ENCODE data around the gene GFRA4. TPM values are rescaled to one million over a fixed set of nuclear protein-coding genes. Genes with fewer than 3 reads are reported as not detected.

Gene GFRA4
- total and polyA plus RNA-seq, 2 experiments from 2014 or later = not detected

DNA sequence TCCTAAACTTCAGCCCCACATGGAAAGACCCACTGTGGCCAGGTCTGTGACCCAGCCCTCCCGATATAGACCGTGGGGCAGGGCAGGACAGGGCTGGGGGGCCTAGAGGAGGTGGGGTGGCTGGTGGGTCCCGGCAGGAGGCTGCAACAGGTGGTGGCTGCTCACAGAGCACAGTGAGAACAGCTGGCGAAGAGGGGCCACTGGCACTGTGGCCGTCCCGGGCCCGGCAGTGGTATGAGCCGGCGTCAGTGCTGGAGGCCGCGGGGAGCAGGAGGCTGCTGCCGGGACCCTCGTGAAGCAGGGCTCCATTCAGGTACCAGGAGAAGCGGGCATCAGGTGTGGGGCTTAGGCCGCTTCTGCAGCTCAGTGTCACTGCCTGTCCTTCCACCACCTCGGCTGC is 35.8 kb upstream of the GFRA4 start:
- WGBS, 2 experiments (ENCODE audit: low coverage in 1 of 2, low lambda C conversion rate in 2 of 2, missing lambda C conversion rate in 2 of 2) = 84 to 87% methylated on average over 12 to 15 of the region's 16 CpGs
- in situ Hi-C loops (cut with MboI) = no loop called here
- no peak overlapping the region for H3K4me2 ChIP-seq (ENCODE audit: unreplicated experiment)
- no peaks in the 10 kb centered on the region for H3K9me2 ChIP-seq (ENCODE audit: insufficient read depth)
- no peaks in the 10 kb centered on the region for H3F3A ChIP-seq (ENCODE audit: insufficient read depth)
- no peaks in the 10 kb centered on the region for H3K36me3 ChIP-seq (ENCODE audit: low read depth)
- no peak overlapping the region for H3K9ac ChIP-seq
- H3K4me3 ChIP-seq = no peak overlapping the region
- no peaks in the 10 kb centered on the region for H3K79me2 ChIP-seq (ENCODE audit: insufficient read depth)
- TF ChIP-seq EZH2 (IDR thresholded peaks at IDR 0.05; ENCODE audit: insufficient read depth, poor library complexity, severe bottlenecking) = no peak
- no peak for TF ChIP-seq EZH2phosphoT487 (IDR thresholded peaks at IDR 0.05; ENCODE audit: insufficient read depth, low read depth)
- DNase-seq = no peak
- H3K9me3 ChIP-seq (ENCODE audit: low read depth) = no peaks in the 10 kb centered on the region
- no peaks in the 10 kb centered on the region for H4K20me1 ChIP-seq (ENCODE audit: insufficient read depth)
- no peak overlapping the region for H3K27ac ChIP-seq
- H2AFZ ChIP-seq = no peak overlapping the region
- no peaks in the 10 kb centered on the region for H3K27me3 ChIP-seq (replicated peaks; ENCODE audit: insufficient read depth)
- H3K4me1 ChIP-seq (ENCODE audit: insufficient read depth) = no peaks in the 10 kb centered on the region

DNA sequence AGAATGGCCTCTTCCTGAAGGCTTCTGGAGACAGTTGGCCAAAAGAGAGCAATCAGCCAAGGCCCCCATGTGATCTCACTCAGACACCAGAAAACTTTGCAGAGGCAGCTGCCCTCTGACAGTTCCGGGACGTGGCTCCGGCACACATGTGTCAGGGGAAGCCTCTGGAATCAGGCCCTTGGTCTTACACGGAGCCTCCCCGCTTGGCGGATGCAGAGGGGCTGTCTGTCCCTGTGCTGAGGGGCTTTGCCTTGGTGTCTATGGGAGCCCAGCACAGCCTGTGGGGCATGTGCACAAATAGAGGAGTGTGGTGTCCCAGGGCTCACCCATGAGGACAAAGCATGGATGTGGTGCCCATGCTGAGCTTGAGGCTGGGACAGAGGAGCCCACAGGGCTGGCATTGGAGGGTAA is 35.4 kb upstream of the GFRA4 start:
- 16 to 18% methylated on average over 6 of the region's 6 CpGs for WGBS, 2 experiments (ENCODE audit: low coverage in 1 of 2, low lambda C conversion rate in 2 of 2, missing lambda C conversion rate in 2 of 2)
- H3K79me2 ChIP-seq (ENCODE audit: insufficient read depth) = no peaks in the 10 kb centered on the region
- H3K4me1 ChIP-seq (ENCODE audit: insufficient read depth) = no peaks in the 10 kb centered on the region
- no peak overlapping the region for H3K9ac ChIP-seq
- no peaks in the 10 kb centered on the region for H3K9me2 ChIP-seq (ENCODE audit: insufficient read depth)
- no peaks in the 10 kb centered on the region for H3K27me3 ChIP-seq (replicated peaks; ENCODE audit: insufficient read depth)
- in situ Hi-C loops (cut with MboI) = no loop called here
- H4K20me1 ChIP-seq (ENCODE audit: insufficient read depth) = no peaks in the 10 kb centered on the region
- H3K4me2 ChIP-seq (ENCODE audit: unreplicated experiment) = no peak overlapping the region
- no peaks in the 10 kb centered on the region for H3K9me3 ChIP-seq (ENCODE audit: low read depth)
- TF ChIP-seq EZH2phosphoT487 (IDR thresholded peaks at IDR 0.05; ENCODE audit: insufficient read depth, low read depth) (no peak), EZH2 (IDR thresholded peaks at IDR 0.05; ENCODE audit: insufficient read depth, poor library complexity, severe bottlenecking) (no peak)
- no peaks in the 10 kb centered on the region for H3F3A ChIP-seq (ENCODE audit: insufficient read depth)
- H2AFZ ChIP-seq = no peak overlapping the region
- H3K4me3 ChIP-seq = no peak overlapping the region
- peak; percentile 23 for DNase-seq
- H3K27ac ChIP-seq = no peak overlapping the region
- H3K36me3 ChIP-seq (ENCODE audit: low read depth) = no peaks in the 10 kb centered on the region

DNA sequence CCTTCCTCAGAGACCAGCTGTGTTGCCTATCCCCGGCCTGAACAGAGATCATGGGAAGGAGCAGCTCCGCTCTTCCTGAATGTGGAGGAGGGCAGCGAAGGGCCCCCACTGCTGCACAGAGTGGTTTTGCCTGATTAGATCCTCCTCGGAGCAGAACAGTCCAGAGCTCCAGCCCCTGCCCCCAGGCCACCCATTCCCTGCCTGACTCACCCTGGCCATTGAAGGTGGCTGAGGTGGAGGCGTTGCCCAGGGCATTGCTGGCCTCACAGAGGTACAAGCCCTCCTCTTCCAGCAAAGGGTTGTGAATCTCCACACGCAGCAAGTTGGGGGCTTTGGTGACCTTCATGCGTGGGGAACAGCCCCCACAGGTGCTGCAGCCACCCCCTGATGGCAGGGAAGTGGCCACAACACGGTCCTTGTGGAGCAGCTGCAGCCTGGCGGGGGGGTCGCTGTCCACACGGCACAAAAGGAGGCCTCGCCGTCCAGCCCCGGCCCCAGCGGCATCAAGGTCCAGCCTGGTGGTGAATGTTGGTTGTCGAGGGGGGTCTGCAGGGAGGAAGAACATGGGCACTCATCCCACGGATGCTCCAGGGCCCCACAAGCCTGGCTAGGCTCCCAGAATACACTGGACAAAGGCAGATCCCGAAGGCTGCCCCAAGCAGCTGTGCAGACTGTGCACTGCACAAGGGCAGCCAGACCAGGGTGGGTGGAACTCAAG is 34.5 kb upstream of the GFRA4 start:
- Histone ChIP-seq H2AFZ (no peak overlapping the region), H3K4me2 (ENCODE audit: unreplicated experiment) (no peak overlapping the region), H3K9me3 (ENCODE audit: low read depth) (no peaks in the 10 kb centered on the region), H3K4me1 (ENCODE audit: insufficient read depth) (no peaks in the 10 kb centered on the region), H3K27me3 (replicated peaks; ENCODE audit: insufficient read depth) (no peaks in the 10 kb centered on the region), H3K9me2 (ENCODE audit: insufficient read depth) (no peaks in the 10 kb centered on the region), H3K4me3 (no peak overlapping the region), H3K79me2 (ENCODE audit: insufficient read depth) (no peaks in the 10 kb centered on the region), H3F3A (ENCODE audit: insufficient read depth) (no peaks in the 10 kb centered on the region), H3K27ac (no peak overlapping the region), H4K20me1 (ENCODE audit: insufficient read depth) (no peaks in the 10 kb centered on the region), H3K36me3 (ENCODE audit: low read depth) (no peaks in the 10 kb centered on the region), H3K9ac (no peak overlapping the region)
- in situ Hi-C loops (cut with MboI) = no loop called here
- 74 to 79% methylated on average over 17 to 18 of the region's 18 CpGs for WGBS, 2 experiments (ENCODE audit: low coverage in 1 of 2, low lambda C conversion rate in 2 of 2, missing lambda C conversion rate in 2 of 2)
- TF ChIP-seq EZH2 (IDR thresholded peaks at IDR 0.05; ENCODE audit: insufficient read depth, poor library complexity, severe bottlenecking) (no peak), EZH2phosphoT487 (IDR thresholded peaks at IDR 0.05; ENCODE audit: insufficient read depth, low read depth) (no peak)
- no peak for DNase-seq

GRCh38 chr20:3696745-3697587 is 33.8 kb upstream of the GFRA4 start:
- WGBS, 2 experiments (ENCODE audit: low coverage in 1 of 2, low lambda C conversion rate in 2 of 2, missing lambda C conversion rate in 2 of 2) = 65 to 66% methylated on average over 14 to 15 of the region's 15 CpGs
- H3K9ac ChIP-seq = no peak overlapping the region
- H3K79me2 ChIP-seq (ENCODE audit: insufficient read depth) = no peaks in the 10 kb centered on the region
- in situ Hi-C loops (cut with MboI) = no loop called here
- H3K36me3 ChIP-seq (ENCODE audit: low read depth) = no peaks in the 10 kb centered on the region
- H3F3A ChIP-seq (ENCODE audit: insufficient read depth) = no peaks in the 10 kb centered on the region
- no peaks in the 10 kb centered on the region for H3K27me3 ChIP-seq (replicated peaks; ENCODE audit: insufficient read depth)
- TF ChIP-seq EZH2phosphoT487 (IDR thresholded peaks at IDR 0.05; ENCODE audit: insufficient read depth, low read depth) = no peak
- no peak for TF ChIP-seq EZH2 (IDR thresholded peaks at IDR 0.05; ENCODE audit: insufficient read depth, poor library complexity, severe bottlenecking)
- no peaks in the 10 kb centered on the region for H3K4me1 ChIP-seq (ENCODE audit: insufficient read depth)
- H2AFZ ChIP-seq = no peak overlapping the region
- no peaks in the 10 kb centered on the region for H3K9me3 ChIP-seq (ENCODE audit: low read depth)
- no peak overlapping the region for H3K27ac ChIP-seq
- H3K4me2 ChIP-seq (ENCODE audit: unreplicated experiment) = no peak overlapping the region
- DNase-seq = no peak
- H4K20me1 ChIP-seq (ENCODE audit: insufficient read depth) = no peaks in the 10 kb centered on the region
- H3K4me3 ChIP-seq = no peak overlapping the region
- no peaks in the 10 kb centered on the region for H3K9me2 ChIP-seq (ENCODE audit: insufficient read depth)
